Measurements from ENCODE around the gene AKR7A3.
A peak's percentile ranks its signal among the peaks of the same experiment; 100 is the strongest.
"Not testable (repeated sequence)": the region's sequence is repeated elsewhere in the genome, so short reads cannot be mapped to it uniquely, and the experiment has no call there.

The AKR7A3 gene

DNA sequence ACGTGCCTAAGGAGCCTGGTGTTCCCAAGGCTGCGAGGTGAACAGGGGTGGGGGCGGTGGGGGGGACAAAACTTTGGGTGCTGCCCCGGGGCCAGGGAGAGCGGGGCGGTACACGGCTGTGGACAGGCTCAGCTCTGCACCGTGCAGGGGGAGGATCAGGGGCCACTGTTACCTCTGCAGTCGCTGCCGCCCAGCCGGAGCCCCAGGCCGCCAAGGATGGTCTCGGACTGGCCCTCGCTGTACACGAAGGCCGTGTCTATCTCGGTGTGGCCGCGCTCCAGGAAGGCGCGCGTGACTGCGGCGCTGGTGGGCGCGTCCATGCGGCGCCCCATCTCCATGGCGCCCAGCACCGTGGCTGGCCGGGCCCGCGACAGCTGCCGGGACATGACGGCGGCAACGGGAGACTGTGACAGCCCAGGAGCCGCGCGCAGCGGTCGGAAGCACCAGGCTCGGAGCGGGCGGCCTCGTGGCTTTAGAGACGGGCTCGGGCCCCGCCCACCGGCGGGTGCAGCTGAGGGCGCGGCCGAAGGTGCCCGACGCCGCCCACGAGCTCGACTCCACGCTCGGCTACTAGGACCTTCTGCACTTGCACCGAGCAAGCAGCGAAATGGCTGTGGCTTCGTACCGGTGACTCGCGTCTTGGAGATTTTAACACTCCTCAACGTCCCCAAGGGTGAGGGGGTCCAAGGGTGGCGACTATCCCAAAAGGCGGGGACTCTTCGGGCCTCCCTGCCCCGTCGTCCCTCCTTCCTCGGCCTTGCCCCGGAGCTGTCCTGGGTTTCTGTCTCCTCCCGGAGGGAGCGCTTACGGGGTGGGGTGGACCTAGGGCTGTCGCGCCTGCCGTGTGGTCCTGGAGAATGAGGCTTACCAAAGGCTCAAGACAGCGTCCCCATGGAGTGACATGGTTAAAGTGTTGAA, at the start of gene AKR7A3:
Gene AKR7A3 (minus strand): TSS at position 447 of the 918 bp plus-strand sequence. CDS start 61 bp downstream, at position 386.
- not testable (repeated sequence) for H3K27ac ChIP-seq (ENCODE audit: low read depth, low read length); H3K36me3 ChIP-seq (ENCODE audit: control insufficient read depth, low read length); H4K20me1 ChIP-seq (ENCODE audit: control insufficient read depth, insufficient read depth, low read depth, low read length); H3K79me2 ChIP-seq (ENCODE audit: control insufficient read depth, low read length); H3K27me3 ChIP-seq (ENCODE audit: control insufficient read depth, low read length); H3K9me2 ChIP-seq (replicated peaks; ENCODE audit: control insufficient read depth, low read length); H3K9me3 ChIP-seq (ENCODE audit: control insufficient read depth, insufficient read depth, low read length); H3F3A ChIP-seq (ENCODE audit: control insufficient read depth, insufficient read depth); H3K4me1 ChIP-seq (ENCODE audit: control insufficient read depth, low read length)
- Histone ChIP-seq H3K4me2 (ENCODE audit: low read length) (peak within 1 kb of the TSS; percentile 51), H3K4me3 (ENCODE audit: low read length) (peak within 1 kb of the TSS; percentile 41; the same call in 1 of the 2 replicates)

DNA sequence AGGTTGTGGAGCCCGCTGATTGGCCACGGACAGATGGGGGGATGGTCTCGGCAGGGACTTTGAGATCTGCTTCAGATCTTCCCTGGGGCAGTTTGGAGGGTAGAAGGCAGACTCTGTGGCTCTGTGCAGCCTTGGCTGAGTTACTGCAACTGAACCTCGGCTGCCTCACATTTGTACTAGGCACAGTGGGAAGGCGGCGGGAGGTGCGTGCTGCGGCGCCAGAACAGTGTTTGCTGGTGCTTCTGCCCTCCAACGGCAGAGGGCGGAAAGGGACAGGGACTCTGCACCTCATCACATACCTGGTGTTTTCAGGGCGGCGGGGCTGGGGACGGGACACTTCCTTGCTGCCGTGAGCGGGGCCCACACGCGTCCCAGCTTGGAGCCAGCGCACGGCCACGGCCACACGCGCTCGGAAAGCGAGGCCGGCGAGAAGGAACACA, 49.8 kb upstream of the AKR7A3 start:
- Histone ChIP-seq H3K27me3 (ENCODE audit: control insufficient read depth, low read length) (no peaks in the 10 kb centered on the region), H4K20me1 (ENCODE audit: control insufficient read depth, insufficient read depth, low read depth, low read length) (peaks cover 4% of the 10 kb centered on the region; the same call in 1 of the 2 replicates), H3K4me3 (ENCODE audit: low read length) (no peak overlapping the region), H3K9me2 (replicated peaks; ENCODE audit: control insufficient read depth, low read length) (no peaks in the 10 kb centered on the region), H3K9me3 (ENCODE audit: control insufficient read depth, insufficient read depth, low read length) (no peaks in the 10 kb centered on the region), H3K27ac (ENCODE audit: low read depth, low read length) (no peak overlapping the region), H3K36me3 (ENCODE audit: control insufficient read depth, low read length) (peaks cover 6% of the 10 kb centered on the region), H3K4me2 (ENCODE audit: low read length) (no peak overlapping the region), H3K4me1 (ENCODE audit: control insufficient read depth, low read length) (peaks cover 10% of the 10 kb centered on the region), H3F3A (ENCODE audit: control insufficient read depth, insufficient read depth) (no peaks in the 10 kb centered on the region), H3K79me2 (ENCODE audit: control insufficient read depth, low read length) (no peaks in the 10 kb centered on the region; the same call in 1 of the 2 replicates)
- TF ChIP-seq, protein P1, sequence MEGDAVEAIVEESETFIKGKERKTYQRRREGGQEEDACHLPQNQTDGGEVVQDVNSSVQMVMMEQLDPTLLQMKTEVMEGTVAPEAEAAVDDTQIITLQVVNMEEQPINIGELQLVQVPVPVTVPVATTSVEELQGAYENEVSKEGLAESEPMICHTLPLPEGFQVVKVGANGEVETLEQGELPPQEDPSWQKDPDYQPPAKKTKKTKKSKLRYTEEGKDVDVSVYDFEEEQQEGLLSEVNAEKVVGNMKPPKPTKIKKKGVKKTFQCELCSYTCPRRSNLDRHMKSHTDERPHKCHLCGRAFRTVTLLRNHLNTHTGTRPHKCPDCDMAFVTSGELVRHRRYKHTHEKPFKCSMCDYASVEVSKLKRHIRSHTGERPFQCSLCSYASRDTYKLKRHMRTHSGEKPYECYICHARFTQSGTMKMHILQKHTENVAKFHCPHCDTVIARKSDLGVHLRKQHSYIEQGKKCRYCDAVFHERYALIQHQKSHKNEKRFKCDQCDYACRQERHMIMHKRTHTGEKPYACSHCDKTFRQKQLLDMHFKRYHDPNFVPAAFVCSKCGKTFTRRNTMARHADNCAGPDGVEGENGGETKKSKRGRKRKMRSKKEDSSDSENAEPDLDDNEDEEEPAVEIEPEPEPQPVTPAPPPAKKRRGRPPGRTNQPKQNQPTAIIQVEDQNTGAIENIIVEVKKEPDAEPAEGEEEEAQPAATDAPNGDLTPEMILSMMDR (IDR thresholded peaks at IDR 0.05; ENCODE audit: low read depth, low read length, poor library complexity, severe bottlenecking), result no peak

DNA sequence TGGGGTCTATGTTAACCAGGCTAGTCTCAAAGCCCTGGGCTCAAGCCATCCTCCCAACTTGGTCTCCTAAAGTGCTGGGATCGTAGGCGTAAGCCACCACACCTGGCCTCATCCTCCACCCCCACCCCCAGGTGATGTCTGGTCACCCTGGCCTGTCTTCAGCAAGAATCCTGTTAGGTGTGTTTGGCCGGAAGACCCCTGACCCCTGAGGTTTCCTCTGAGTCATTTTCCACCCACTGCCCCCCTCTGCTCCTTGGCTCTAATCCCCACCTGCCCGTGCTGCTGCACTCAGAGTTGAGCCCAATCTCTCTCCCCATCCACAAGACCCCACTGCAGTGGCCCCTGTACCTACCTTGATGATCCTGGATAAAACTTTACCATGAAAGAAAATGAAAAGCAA, 48.7 kb upstream of the AKR7A3 start:
- Histone ChIP-seq H3K27ac (ENCODE audit: low read depth, low read length) (no peak overlapping the region), H3K79me2 (ENCODE audit: control insufficient read depth, low read length) (no peaks in the 10 kb centered on the region; the same call in 1 of the 2 replicates), H3K4me2 (ENCODE audit: low read length) (no peak overlapping the region)

DNA sequence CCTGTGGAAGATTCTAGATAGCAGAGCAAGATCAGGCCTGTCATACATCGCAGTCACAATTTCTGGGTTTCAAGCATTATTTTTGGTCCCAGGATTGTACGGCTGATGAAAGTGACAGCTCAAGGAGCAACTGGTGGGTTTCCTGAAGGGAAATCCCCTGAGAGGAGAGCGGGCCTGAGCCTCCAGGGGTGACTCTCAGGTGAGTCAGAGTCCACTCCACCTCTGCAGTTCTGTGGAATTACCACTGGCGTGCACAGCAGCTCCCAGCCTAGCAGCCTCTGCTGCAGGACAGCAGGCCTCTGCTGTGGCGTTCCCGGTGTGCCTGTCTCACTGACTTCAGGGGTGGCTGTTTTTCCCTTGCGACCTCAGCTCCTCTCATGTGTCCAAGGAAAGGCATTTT, 48.0 kb upstream of the AKR7A3 start:
- H3K36me3 ChIP-seq (ENCODE audit: control insufficient read depth, low read length), result peaks cover 6% of the 10 kb centered on the region

More for the DNA sequence above, 48.7 kb upstream of the AKR7A3 start:
- Histone ChIP-seq H3K27me3 (ENCODE audit: control insufficient read depth, low read length) (no peaks in the 10 kb centered on the region), H3K4me3 (ENCODE audit: low read length) (no peak overlapping the region), H3F3A (ENCODE audit: control insufficient read depth, insufficient read depth) (no peaks in the 10 kb centered on the region), H3K36me3 (ENCODE audit: control insufficient read depth, low read length) (peaks cover 6% of the 10 kb centered on the region), H3K4me1 (ENCODE audit: control insufficient read depth, low read length) (peaks cover 10% of the 10 kb centered on the region), H3K9me2 (replicated peaks; ENCODE audit: control insufficient read depth, low read length) (no peaks in the 10 kb centered on the region), H3K9me3 (ENCODE audit: control insufficient read depth, insufficient read depth, low read length) (no peaks in the 10 kb centered on the region), H4K20me1 (ENCODE audit: control insufficient read depth, insufficient read depth, low read depth, low read length) (peaks cover 4% of the 10 kb centered on the region; the same call in 1 of the 2 replicates)
- TF ChIP-seq, protein P1 (IDR thresholded peaks at IDR 0.05; ENCODE audit: low read depth, low read length, poor library complexity, severe bottlenecking), result no peak
- TF ChIP-seq EZH2phosphoT487 (IDR thresholded peaks at IDR 0.05; ENCODE audit: borderline replicate concordance, low read length), result no peak

More for the DNA sequence above, 48.0 kb upstream of the AKR7A3 start:
- peaks cover 6% of the 10 kb centered on the region for H3K4me1 ChIP-seq (ENCODE audit: control insufficient read depth, low read length)
- no peaks in the 10 kb centered on the region for H3F3A ChIP-seq (ENCODE audit: control insufficient read depth, insufficient read depth)
- no peaks in the 10 kb centered on the region for H3K9me2 ChIP-seq (replicated peaks; ENCODE audit: control insufficient read depth, low read length)
- no peak overlapping the region for H3K4me3 ChIP-seq (ENCODE audit: low read length)
- TF ChIP-seq, protein P1 (IDR thresholded peaks at IDR 0.05; ENCODE audit: low read depth, low read length, poor library complexity, severe bottlenecking), result no peak
- TF ChIP-seq EZH2phosphoT487 (IDR thresholded peaks at IDR 0.05; ENCODE audit: borderline replicate concordance, low read length), result no peak
- no peak overlapping the region for H3K4me2 ChIP-seq (ENCODE audit: low read length)
- no peak overlapping the region for H3K27ac ChIP-seq (ENCODE audit: low read depth, low read length)
- H4K20me1 ChIP-seq (ENCODE audit: control insufficient read depth, insufficient read depth, low read depth, low read length), result no peaks in the 10 kb centered on the region
- H3K9me3 ChIP-seq (ENCODE audit: control insufficient read depth, insufficient read depth, low read length), result no peaks in the 10 kb centered on the region
- H3K79me2 ChIP-seq (ENCODE audit: control insufficient read depth, low read length), result no peaks in the 10 kb centered on the region; the same call in 1 of the 2 replicates
- no peaks in the 10 kb centered on the region for H3K27me3 ChIP-seq (ENCODE audit: control insufficient read depth, low read length)

Measured in DOHH2 (cell line).